ENCODE measurements around the gene SESN3.
A peak's percentile ranks its signal among the peaks of the same experiment; 100 is the strongest.
"Not testable (repeated sequence)": the region's sequence is repeated elsewhere in the genome, so short reads cannot be mapped to it uniquely, and the experiment has no call there.

Gene SESN3

DNA sequence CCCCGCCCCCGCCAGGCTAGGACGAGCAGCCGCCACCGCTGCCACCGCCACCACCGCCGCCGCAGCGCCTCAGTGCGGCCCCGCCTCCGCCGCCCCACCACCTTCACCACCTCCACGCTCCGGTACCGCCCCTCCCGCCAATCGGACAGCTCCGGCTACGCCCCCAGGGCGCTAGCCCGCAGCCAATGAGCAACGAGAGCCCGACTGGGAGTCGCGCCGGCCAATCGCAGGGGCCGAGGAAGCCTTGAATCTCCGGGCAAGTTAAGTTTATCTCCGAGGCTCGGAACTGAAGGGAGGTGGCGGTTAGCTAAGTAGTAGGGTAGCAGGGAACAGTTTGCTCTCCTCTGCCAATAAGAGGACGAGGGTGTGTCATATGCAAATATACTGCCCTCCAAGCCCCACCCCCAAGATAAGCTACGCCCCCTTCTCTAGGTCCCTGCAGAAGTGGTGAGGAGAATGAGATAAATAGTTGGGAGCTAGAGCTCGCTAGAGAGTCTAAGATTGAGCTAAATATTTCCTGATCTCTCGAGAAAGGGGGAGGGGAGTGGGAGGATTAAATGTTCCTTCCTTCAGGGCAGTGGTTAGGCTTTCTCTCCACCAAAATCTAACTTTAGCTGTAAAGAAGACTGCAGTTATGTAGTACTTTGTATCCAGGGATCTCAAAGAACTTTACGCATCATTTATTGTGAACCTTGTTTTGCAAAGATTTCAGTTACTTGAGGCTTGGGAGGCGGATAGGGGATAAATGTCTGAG is at the start of gene SESN3:
SESN3 (minus strand) TSS at position 76 of the 754 bp plus-strand sequence. CDS start 342 bp downstream, outside the sequence.
- DNase-seq: peak; percentile 90 to 98 (median 96)

- no peak for DNase-seq
These were observed 49.2 kb upstream of the SESN3 start for GRCh38 chr11:95279921-95280868.

- no peak for DNase-seq
These were observed 46.9 kb upstream of the SESN3 start for GRCh38 chr11:95277868-95278267.

DNA sequence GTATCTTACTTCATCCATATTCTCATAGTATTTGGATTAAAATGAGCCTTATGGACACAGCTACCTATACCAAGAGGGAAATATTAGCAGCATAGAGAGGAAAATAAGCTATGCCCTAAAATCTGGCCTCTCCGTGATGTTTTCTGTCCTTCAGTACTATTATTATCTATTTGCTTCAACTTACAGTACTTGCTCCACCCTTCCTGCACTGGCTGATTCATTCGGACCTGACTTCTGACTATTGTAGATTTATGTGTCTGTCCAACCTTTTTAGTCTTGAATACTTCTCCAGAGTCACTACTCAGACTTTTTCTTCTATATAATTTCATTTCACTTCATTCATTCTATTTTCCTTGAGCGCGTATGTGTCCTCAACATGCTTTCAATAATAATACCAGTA is 45.1 kb upstream of the SESN3 start:
- DNase-seq: no peak

- DNase-seq: not testable (repeated sequence)
These were observed 42.6 kb upstream of the SESN3 start for GRCh38 chr11:95273618-95274017.

- DNase-seq: no peak
These were observed 38.2 kb upstream of the SESN3 start for GRCh38 chr11:95269036-95269819.

- no peak for DNase-seq
These were observed 37.4 kb upstream of the SESN3 start for GRCh38 chr11:95268391-95268790.

- DNase-seq: no peak
These were observed 36.7 kb upstream of the SESN3 start for GRCh38 chr11:95267601-95268213.

DNA sequence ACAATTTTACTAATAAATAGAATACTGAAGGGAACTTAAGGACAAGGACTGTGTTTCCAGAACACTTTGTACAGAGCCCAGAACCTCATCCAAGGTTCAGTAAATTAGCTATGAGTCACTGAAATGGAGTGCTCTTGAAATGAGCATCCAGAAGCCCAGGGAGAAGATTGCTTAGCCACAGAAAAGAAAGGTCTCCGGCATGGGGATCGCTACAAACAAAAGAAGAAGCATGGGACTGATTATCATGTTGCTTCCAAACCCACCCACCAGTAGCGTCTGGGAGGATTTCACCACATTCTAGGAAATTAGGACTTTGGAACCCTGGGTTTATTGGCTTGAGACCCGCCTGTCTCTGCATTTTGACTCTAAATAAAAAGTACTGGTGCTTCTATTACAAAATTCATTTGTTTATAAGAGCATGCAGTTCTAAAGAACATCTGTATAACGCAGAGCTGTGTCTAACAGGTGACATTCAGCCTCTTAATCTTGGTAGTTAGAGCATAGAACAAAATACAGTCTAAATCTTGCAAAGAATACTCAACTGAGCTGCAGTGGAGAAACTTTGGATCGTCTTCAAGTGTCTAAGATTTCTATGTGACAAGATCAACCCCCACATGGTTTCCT is 35.9 kb upstream of the SESN3 start:
- DNase-seq: no peak

DNA sequence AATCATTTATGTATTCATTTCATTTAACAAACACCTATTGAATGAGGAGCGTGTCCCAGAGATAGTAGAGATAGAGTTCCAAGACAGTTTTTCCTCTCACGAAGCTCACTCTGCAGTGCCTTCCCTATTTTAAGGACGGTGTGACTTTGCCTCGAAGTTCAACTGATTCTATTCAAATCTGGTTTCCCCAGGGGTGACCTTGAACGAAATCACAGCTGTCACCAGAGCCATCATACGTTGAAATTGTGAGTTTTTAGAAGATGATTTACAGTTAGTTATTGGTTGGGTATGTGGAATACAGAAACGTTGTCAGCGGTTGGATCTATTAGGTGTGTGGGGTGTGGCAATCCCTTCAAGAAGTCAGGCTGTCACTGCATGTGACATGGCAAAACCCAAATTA is 33.9 kb upstream of the SESN3 start:
- DNase-seq: no peak

DNA sequence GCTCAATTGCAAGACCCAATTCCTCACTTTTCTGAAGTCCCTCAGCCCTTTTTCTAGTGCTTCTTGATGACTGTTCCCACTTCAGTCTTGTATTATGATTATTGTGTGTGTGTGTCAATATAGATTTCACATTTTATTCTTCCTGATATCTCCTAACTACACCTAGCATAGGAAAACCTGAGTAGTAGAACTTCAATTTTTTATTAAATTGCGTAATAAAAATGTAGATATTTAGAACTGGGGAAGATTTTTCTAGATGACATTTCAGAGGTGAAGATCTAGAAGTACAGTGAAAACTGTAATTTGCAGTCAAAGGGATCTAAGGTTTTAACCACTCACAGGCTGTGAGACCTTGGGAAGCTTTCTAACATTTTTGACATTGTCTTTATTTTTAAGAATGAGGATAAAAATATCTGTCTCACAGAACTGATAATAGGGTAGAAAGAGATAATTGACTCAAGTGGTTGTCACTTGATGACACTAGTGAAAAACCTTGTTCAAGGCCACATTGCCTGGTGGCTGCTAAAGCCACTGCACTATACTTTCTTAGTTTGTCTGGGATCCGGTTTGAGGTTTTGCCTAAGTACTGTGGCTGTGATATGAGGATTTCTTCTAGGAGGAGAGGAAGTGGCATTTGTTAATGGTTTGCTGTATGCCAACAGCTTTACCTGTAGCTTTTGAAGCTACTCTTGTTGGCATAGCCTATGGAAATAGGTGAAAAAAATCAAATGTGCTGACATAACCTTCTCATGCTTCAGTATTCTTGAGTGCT is 32.2 kb upstream of the SESN3 start:
- no peak for DNase-seq

DNA sequence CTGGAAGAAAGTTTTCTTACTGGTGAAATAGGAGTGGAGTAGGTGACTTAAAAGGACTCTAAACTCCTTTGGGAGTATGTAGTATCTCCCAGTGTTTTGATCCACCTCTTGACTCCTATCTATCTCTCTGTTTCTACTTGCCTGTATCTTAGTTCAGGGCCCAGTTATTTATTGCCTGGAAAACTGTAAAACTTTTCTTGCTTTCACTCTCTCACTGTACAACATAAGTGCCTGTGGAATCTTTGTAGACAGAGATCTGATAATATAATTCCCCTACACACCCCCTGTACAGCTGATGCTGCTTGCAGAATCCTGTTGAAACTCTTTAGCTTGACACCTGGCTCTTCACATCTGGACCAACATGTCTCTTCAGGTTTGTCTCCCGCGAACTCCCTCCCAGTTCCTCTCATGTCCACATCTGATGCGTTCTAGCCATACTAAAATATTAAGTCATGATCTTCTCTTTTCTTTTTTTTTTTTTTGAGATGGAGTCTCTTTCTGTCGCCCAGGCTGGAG is 26.5 kb upstream of the SESN3 start:
- DNase-seq: no peak

DNA sequence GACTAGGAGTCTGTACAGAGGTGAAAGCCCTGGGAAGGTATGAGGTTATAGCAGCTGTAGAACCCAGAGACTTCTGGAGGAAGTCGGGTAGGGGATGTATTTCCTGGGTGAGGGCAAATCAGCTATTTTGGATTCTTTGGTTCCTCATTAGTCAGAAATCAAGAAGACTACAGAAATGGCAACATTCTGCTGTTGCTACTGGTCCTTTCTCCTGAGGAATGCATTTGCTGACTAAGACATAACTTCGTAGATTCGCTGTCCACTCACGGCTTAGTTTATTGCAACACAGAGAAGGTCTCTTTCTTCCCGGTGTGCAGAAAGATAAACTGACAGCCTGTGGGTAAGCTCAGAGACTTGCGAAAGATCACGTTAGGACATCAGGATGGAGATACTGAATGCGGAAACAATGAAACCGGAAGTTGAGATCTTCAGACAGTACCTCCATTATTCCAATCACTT is 25.3 kb upstream of the SESN3 start:
- no peak for DNase-seq

- DNase-seq: no peak
These were observed 24.5 kb upstream of the SESN3 start for GRCh38 chr11:95255251-95256145.

DNA sequence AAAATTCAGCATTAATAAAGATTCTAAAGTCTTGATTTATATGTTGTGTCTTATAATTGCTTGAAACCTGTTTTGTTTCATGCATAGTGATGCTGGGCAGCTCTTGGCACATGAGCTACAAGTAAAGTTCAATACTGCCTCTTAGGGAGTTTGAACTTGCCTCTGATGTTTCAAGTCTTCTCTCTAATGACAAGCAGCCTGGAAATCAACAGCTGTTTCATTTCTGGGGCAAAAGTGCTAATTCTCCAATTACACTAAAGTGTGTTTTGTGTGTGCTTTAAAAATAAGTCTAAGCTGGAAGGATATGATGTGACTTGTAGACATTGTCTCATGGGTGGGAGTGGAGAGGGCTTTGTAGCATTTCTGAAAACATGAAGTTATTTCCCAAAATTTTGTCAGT is 23.7 kb upstream of the SESN3 start:
- no peak for DNase-seq

DNA sequence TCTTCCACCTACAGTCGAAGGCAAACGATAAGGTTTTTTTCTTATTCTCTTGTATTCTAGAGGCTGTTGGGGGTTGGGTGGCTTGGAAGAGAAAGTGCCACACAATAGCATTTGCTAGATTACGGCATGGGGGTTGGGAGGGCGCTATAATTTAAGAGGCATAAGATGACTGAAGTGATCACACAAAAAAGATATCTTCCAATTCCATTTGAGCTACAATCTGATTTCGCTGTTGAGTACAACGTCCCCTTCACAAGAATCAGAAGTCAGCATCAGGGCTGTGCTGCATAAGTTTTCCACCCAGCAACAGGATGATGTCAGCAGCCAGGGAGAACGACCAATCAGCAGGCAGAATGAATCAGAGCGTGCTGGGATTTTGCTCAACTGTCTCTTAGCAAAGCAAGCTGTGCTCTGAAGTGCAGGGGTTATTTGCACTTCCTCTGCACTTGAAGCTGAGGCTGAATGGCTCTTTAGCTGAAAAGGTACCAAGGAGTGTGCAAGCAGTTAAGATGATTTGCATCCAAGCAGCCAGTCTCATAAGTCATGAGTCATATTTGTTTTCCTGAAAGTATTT is 23.2 kb upstream of the SESN3 start:
- peak; percentile 18 to 56 (median 40) for DNase-seq

GRCh38 chr11:95253141-95253540 is 22.1 kb upstream of the SESN3 start:
- no peak for DNase-seq

DNA sequence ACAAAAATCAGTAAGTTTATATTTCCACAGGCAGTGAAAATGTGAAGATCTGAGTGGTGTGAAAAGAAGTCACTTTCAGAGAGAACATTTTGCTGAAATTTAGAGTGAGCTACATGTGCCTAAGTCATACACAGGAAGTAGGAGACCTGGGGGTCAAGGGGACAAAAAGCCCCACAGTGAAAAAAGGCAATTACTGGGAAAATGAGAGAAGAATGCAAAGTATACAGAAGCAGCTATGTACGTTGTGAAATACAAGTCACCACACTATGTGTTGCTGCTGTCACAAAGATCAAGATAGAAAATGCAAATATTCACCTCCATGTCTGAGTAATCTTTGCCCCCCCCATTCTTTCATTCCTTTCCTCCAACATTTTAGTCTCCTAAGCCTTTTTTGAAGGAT is 21.6 kb upstream of the SESN3 start:
- DNase-seq: no peak

DNA sequence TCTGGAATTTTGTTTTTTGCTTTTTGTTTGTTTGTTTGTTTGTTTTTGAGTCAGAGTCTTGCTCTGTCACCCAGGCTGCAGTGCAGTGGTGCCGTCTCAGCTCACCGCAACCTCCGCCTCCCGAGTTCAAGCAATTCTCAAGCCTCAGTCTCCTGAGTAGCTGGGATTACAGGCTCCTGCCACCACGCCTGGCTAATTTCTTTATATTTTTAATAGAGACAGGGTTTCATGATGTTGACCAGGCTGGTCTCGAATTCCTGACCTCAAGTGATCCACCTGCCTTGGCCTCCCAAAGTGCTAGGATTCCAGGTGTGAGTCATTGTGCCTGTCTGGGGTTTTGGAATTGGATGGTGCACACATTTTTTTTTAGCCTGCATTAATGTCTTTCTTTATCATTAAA is 20.9 kb upstream of the SESN3 start:
- not testable (repeated sequence) for DNase-seq
